GM18873 (cell line): ENCODE measurements around the gene GGTLC3.
"Not testable (repeated sequence)": the region's sequence is repeated elsewhere in the genome, so short reads cannot be mapped to it uniquely, and the experiment has no call there.

Experiments
- ATAC-seq: cut with Tn5 transposase; IDR thresholded peaks from one replicate; pipeline ENCODE4 v1.9.1; 2021; ENCODE audit warnings: mild to moderate bottlenecking, moderate library complexity, moderate number of reproducible peaks; ENCODE audit not compliant: unreplicated experiment, low FRiP score

The GGTLC3 gene

GRCh38 chr22:18518061-18518460 is at the start of gene GGTLC3:
TSS of gene GGTLC3 (minus strand) at chr22:18518161. CDS start at chr22:18517897, 264 bp downstream.
- not testable (repeated sequence) for ATAC-seq

GRCh38 chr22:18560099-18560974 is 42.4 kb upstream of the GGTLC3 start:
- not testable (repeated sequence) for ATAC-seq

GRCh38 chr22:18558939-18559338 is 41.0 kb upstream of the GGTLC3 start:
- ATAC-seq, result not testable (repeated sequence)

- not testable (repeated sequence) for ATAC-seq
Observed at GRCh38 chr22:18558516-18558915, 40.6 kb upstream of the GGTLC3 start.

GRCh38 chr22:18554280-18555256 is 36.6 kb upstream of the GGTLC3 start:
- ATAC-seq, result not testable (repeated sequence)

- not testable (repeated sequence) for ATAC-seq
Observed at GRCh38 chr22:18552839-18553597, 35.1 kb upstream of the GGTLC3 start.

- not testable (repeated sequence) for ATAC-seq
Observed at GRCh38 chr22:18551046-18551445, 33.1 kb upstream of the GGTLC3 start.

- not testable (repeated sequence) for ATAC-seq
Observed at GRCh38 chr22:18549458-18550179, 31.7 kb upstream of the GGTLC3 start.

GRCh38 chr22:18544615-18545014 is 26.7 kb upstream of the GGTLC3 start:
- not testable (repeated sequence) for ATAC-seq

- ATAC-seq, result not testable (repeated sequence)
Observed at GRCh38 chr22:18543400-18543799, 25.4 kb upstream of the GGTLC3 start.

- ATAC-seq, result not testable (repeated sequence)
Observed at GRCh38 chr22:18539994-18540393, 22.0 kb upstream of the GGTLC3 start.

GRCh38 chr22:18534315-18534714 is 16.4 kb upstream of the GGTLC3 start:
- not testable (repeated sequence) for ATAC-seq

GRCh38 chr22:18533633-18534032 is 15.7 kb upstream of the GGTLC3 start:
- not testable (repeated sequence) for ATAC-seq

- peak; percentile 16 for ATAC-seq
Observed at GRCh38 chr22:18529416-18530145, 11.6 kb upstream of the GGTLC3 start.

GRCh38 chr22:18528597-18529415 is 10.8 kb upstream of the GGTLC3 start:
- peak; percentile 75 for ATAC-seq

GRCh38 chr22:18527752-18528596 is 10.0 kb upstream of the GGTLC3 start, which contains the start of gene TMEM191B:
TSS of gene TMEM191B (plus strand) at chr22:18527802. CDS start at chr22:18527981, 179 bp downstream.
- peak; percentile 20 for ATAC-seq

GRCh38 chr22:18523328-18523727 is 5.4 kb upstream of the GGTLC3 start:
- not testable (repeated sequence) for ATAC-seq
